HG02973 (cell line): ENCODE results near the gene MAN2B1.
"Not testable (repeated sequence)": the region's sequence is repeated elsewhere in the genome, so short reads cannot be mapped to it uniquely, and the experiment has no call there.

ENCODE experiments used
- ATAC-seq: cut with Tn5 transposase; IDR thresholded peaks from one replicate; pipeline ENCODE4 v1.9.1; 2021; ENCODE audit warnings: moderate library complexity; ENCODE audit not compliant: unreplicated experiment

MAN2B1 gene

DNA sequence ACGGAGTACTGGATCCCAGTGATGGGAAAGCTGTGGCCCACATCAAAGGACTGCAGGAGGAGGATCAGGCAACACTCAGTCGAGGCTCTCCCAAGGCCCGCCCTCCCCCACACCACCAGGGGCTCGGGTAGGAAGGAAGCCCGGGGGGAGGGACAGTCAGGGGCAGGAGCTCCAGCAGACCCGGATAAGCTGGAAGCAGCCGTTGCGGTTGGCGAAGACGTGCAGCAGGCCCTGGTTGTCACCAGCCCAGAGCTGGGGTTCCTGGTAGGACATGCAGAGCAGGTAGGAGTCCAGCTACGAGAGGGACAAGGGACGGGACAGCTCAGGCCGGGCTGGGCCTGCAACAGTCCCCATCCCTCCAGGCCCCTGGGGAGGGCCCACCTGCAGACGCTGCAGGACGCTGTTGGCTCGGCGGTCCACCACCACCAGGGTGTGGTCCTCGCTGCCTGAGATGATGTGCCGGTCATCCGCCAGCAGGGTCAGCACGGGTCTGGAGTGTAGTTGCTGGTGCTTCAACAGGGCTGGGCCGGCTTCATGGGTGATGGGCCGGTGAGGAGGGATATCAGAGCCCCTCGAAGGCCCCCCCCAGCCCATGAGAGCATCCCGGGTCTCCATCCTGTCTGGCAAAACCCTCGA, 23.2 kb upstream of the MAN2B1 start:
- ATAC-seq: no peak

GRCh38 chr19:12689012-12689411, 22.5 kb upstream of the MAN2B1 start:
- no peak for ATAC-seq

- no peak for ATAC-seq
Observed at GRCh38 chr19:12687496-12688196, 21.1 kb upstream of the MAN2B1 start, which contains the start of gene GNG14. Gene GNG14 (plus strand): TSS chr19:12687998. CDS start chr19:12688049, 51 bp downstream.

GRCh38 chr19:12685831-12686230, 19.3 kb upstream of the MAN2B1 start:
- ATAC-seq: no peak

- peak; percentile 59 for ATAC-seq
Observed at GRCh38 chr19:12681074-12681987, 14.8 kb upstream of the MAN2B1 start, which contains the start of gene DHPS. Gene DHPS (minus strand): TSS chr19:12681880. CDS start chr19:12681766, 114 bp downstream.

- ATAC-seq: no peak
Observed at GRCh38 chr19:12680034-12680433, 13.5 kb upstream of the MAN2B1 start.

GRCh38 chr19:12678039-12678438, 11.5 kb upstream of the MAN2B1 start:
- ATAC-seq: not testable (repeated sequence)

GRCh38 chr19:12676928-12677327, 10.4 kb upstream of the MAN2B1 start:
- ATAC-seq: no peak

DNA sequence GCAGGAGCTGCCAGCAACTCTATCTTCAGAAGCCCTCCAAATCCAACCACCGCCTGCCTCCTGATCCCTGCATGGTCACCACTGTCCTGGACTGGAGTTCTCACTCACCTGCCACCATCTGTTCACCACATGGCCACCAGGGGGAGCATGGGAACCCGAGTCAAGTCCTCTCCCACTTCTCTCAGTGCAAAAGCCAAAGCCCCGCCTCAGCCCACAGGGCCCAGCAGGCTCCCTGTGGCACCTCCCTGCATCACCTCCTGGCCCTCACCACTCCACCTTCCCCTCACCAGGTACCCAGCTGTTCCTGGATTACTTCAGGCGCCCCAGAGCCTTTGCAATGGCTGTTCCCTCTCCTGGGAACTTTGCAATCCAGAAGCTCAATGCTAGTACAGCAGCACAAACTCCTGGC, 9.8 kb upstream of the MAN2B1 start:
- ATAC-seq: no peak

DNA sequence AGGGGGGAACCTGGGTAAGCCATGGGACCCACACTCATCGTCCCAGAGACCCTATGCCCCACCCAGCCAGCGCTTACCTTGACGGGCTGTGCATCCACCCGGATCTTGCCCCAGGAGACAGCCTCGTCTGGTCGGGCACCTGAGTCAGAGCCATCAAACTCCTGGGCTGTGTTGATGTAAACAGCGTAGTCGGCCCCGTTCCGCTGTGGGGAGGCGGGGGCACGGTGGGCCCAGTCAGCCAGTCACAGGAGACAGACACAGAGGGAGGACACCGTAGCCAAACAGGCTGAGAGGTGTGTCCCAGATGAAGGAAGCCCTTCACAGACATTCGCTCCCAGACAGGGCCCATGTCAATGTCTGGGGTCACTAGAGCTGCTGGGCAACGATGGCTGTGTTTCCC, 9.4 kb upstream of the MAN2B1 start:
- no peak for ATAC-seq

DNA sequence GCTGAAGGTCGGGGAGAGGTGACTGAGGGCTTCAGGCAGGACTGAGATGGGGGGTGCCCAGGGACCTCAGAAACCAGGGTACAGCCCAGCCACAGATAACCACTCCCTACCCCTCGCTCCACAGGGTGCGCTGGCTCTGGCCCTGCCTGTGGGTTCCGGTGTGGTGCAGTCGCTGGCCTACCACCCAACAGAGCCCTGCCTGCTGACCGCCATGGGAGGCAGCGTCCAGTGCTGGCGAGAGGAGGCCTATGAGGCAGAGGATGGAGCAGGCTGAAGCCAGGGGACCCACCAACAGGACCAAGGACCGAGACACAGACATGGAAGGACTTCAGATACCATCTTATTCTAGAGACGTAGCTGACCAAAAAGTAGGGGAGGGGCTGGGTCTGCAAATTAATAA, 8.9 kb upstream of the MAN2B1 start:
- no peak for ATAC-seq

DNA sequence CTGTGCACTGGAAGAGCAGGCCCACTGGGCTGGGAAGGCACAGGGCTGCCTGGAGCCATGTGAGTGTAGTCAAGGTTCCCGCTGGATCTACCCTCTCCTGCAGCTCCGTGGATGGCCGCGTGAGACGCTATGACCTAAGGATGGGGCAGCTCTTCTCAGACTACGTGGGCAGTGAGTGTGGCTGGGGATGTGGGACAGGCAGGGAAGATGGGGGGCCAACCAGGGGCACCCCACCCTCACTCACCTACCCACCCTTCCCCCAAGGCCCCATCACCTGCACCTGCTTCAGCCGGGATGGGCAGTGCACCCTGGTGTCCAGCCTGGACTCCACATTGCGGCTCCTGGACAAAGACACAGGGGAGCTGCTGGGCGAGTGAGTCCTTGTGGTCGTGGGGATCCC, 6.2 kb upstream of the MAN2B1 start:
- ATAC-seq: no peak

- ATAC-seq: no peak
Observed at GRCh38 chr19:12670159-12670928, 3.8 kb upstream of the MAN2B1 start.

DNA sequence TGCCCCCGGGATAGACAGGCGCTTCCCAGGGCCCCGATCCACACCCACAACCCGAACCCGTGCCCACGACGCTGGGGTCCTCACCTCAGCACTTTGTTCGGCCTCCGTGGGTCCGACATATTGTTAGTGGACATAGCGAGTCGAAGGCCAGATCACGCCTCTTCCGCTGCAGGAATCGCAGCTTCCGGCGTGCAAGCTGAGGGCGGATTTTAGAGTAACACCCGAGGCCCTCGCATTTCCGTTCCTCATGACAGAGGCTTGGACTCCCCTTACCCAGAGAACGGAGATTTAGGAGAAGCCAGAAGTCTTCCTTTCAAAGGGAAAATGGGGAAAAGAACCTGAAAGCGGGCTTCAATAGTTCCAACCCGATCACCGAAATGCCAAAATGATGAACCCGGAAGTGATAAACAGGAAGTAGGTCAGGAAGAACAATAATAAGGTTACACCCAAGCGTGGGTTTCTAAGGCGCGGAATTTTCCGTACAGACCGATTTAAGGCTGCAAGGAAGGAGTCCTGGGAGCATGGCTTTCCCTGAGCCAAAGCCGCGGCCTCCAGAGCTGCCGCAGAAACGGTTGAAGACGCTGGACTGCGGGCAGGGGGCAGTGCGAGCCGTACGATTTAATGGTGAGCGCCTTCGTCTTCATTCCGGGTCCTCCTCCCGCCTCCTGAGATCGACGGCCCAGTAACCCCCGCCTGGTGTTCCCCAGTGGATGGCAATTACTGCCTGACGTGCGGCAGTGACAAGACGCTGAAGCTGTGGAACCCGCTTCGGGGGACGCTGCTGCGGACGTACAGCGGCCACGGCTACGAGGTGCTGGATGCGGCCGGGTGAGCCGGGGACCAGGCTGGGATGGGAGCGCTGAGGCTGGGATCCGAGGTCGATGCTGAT, 3.0 kb upstream of the MAN2B1 start:
- no peak for ATAC-seq

DNA sequence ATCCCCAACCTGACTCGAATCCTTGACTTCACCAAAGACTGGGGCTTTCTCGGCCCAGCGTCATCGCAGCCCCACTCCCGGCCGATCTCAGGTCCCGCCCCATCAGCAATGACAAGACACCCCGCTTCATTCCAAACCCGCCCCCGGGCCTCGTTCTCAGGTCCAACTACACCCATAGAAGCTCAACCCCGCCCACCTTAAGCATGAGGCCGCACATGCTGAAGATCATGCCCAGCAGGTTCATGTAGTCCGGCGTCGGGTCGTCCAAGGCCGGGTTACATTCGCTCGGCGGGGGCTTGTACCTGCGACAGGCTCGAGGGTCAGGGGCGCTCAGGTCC, 2.4 kb upstream of the MAN2B1 start:
- ATAC-seq: no peak

DNA sequence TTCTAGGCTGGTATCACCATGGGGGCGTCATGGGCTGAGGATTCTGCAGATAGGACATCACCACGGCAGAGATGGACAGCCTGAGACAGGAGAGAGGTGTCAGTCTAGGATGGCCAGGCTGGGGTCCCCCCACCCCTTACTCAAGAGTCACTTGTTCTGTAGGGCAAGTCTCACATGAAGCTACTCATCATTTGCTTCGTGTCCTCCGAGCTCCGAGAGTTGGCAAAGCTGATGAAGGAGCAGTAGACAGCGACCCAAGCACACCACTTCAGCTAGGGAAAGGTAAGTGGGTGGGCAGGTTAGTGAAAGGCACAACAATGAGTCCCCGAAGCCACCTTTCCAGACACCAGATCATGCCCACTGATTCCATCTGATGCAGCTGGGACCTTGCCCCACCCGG, 1.8 kb upstream of the MAN2B1 start:
- no peak for ATAC-seq

GRCh38 chr19:12667731-12668302, 1.3 kb upstream of the MAN2B1 start:
- no peak for ATAC-seq

DNA sequence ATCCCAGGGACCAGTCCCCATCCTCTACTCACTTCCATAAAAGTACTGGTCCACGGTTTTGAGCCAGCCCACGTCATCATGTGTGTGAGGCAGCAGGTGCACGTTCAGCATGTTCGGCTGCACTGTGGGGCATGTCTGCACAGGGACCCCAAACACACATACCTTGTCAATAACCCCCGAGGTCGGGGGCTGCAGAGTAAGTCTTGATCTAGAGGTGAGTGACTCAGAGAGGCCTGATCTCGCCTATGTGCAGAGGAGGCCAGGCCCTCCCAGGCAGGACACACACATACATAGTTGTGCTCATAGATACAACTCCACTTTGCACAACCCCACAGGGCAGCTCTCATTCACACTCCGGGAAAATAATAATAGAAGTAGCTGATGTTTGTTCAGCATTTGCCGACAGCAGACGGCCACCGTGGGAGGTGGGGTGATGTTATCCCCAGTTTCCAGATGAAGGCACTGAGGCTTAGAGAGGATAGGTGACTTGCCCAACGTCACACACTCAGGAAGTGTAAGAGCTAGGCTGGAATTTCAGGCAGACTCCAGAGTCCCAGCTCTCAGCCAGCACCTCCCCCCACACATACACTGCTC, 774 bp downstream of the MAN2B1 start:
- no peak for ATAC-seq

DNA sequence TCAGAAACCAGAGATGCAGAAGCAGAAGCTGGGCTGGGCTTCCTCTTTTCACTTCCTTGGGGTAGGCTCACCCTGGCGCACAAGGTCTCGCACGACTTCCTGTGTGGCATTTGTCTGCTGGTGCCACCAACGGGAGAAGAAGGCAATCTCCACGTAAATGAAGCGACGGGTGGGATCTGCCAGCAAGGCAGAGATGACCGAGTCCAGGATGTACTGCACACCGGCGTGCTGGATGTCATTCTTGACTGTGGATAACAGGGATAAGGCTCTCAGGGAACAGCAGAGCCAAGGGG, 1.3 kb downstream of the MAN2B1 start:
- ATAC-seq: no peak
